ENCODE results near the gene DPY19L1. TPM values are rescaled to one million over a fixed set of nuclear protein-coding genes. Genes with fewer than 3 reads are reported as not detected.

DPY19L1 gene
- polyA plus RNA-seq, 1 donor from 2014 or later = 6.3 TPM

DNA sequence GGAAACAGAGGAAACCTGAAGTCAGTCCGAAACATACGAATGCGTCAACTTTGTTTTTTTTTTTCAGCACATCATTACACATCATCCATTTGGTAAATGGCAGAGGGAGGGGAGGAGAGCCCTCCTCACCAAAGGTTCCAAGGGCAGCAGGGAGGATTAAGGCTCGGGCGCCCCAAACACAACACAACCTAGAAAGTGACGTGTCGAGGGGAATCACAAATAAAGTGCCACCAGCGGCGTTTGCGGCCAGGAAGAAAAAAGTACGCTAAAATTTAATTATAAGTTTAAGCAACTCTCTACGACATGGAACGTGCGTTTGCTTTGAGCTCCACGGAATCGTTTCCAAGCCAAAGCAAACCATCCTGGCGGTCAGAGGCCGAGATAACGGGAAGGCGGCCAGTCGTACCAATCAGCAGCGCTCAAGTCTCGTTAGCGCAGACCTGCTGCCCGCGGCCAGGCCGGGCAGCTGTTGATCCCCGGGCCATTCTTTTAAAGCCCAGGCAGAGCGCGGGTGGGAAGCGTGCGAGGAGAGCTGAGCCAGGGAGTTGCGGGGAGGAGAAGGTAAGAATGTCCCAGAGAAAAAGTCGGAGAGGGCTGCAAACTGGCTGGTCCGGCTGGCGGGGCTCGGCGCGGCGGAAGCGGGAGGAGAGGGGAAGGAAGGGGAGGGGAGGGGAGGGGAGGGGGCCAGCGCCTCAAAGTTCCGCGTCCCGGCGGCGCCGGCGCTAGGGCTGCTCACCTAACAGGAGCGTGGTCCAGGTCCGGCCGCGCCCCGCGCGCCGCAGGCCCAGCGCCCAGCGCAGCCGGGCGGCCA lies 719 bp downstream of the DPY19L1 start:
- Histone ChIP-seq H3K27me3 (ENCODE audit: insufficient read depth, low read depth, low read length) (no peaks in the 10 kb centered on the region), H3K4me2 (ENCODE audit: low read length) (peak overlapping the region; percentile 85), H3K9me2 (ENCODE audit: insufficient read depth, low read length) (no peaks in the 10 kb centered on the region), H3K79me2 (replicated peaks; ENCODE audit: insufficient read depth, low read length) (peaks cover 15% of the 10 kb centered on the region), H2AFZ (ENCODE audit: low read depth, low read length) (peak overlapping the region; percentile 48), H3F3A (ENCODE audit: insufficient read depth, low read length, poor library complexity, severe bottlenecking) (peaks cover 3% of the 10 kb centered on the region), H3K27ac (ENCODE audit: low read length) (no peak overlapping the region), H3K9ac (ENCODE audit: low read length) (peak overlapping the region; percentile 54), H4K20me1 (ENCODE audit: insufficient read depth) (peaks cover 4% of the 10 kb centered on the region), H3K36me3 (ENCODE audit: insufficient read depth, low read length) (no peaks in the 10 kb centered on the region), H3K4me3 (ENCODE audit: low read length) (peak overlapping the region; percentile 71), H3K9me3 (ENCODE audit: low read length) (no peaks in the 10 kb centered on the region)
- no peak for TF ChIP-seq MXI1 (conservative IDR thresholded peaks at IDR 0.05; ENCODE audit: poor library complexity, severe bottlenecking)
- no peak for TF ChIP-seq POLR2AphosphoS5 (IDR thresholded peaks at IDR 0.05)
- TF ChIP-seq, protein P1, sequence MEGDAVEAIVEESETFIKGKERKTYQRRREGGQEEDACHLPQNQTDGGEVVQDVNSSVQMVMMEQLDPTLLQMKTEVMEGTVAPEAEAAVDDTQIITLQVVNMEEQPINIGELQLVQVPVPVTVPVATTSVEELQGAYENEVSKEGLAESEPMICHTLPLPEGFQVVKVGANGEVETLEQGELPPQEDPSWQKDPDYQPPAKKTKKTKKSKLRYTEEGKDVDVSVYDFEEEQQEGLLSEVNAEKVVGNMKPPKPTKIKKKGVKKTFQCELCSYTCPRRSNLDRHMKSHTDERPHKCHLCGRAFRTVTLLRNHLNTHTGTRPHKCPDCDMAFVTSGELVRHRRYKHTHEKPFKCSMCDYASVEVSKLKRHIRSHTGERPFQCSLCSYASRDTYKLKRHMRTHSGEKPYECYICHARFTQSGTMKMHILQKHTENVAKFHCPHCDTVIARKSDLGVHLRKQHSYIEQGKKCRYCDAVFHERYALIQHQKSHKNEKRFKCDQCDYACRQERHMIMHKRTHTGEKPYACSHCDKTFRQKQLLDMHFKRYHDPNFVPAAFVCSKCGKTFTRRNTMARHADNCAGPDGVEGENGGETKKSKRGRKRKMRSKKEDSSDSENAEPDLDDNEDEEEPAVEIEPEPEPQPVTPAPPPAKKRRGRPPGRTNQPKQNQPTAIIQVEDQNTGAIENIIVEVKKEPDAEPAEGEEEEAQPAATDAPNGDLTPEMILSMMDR (IDR thresholded peaks at IDR 0.05; ENCODE audit: poor library complexity, severe bottlenecking) = no peak
- no peak for TF ChIP-seq SMC3 (conservative IDR thresholded peaks at IDR 0.05; ENCODE audit: poor library complexity)
- TF ChIP-seq, protein P2, sequence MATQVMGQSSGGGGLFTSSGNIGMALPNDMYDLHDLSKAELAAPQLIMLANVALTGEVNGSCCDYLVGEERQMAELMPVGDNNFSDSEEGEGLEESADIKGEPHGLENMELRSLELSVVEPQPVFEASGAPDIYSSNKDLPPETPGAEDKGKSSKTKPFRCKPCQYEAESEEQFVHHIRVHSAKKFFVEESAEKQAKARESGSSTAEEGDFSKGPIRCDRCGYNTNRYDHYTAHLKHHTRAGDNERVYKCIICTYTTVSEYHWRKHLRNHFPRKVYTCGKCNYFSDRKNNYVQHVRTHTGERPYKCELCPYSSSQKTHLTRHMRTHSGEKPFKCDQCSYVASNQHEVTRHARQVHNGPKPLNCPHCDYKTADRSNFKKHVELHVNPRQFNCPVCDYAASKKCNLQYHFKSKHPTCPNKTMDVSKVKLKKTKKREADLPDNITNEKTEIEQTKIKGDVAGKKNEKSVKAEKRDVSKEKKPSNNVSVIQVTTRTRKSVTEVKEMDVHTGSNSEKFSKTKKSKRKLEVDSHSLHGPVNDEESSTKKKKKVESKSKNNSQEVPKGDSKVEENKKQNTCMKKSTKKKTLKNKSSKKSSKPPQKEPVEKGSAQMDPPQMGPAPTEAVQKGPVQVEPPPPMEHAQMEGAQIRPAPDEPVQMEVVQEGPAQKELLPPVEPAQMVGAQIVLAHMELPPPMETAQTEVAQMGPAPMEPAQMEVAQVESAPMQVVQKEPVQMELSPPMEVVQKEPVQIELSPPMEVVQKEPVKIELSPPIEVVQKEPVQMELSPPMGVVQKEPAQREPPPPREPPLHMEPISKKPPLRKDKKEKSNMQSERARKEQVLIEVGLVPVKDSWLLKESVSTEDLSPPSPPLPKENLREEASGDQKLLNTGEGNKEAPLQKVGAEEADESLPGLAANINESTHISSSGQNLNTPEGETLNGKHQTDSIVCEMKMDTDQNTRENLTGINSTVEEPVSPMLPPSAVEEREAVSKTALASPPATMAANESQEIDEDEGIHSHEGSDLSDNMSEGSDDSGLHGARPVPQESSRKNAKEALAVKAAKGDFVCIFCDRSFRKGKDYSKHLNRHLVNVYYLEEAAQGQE (IDR thresholded peaks at IDR 0.05; ENCODE audit: borderline replicate concordance) = no peak
- TF ChIP-seq EP300 (conservative IDR thresholded peaks at IDR 0.05; ENCODE audit: poor library complexity, severe bottlenecking) = no peak

DNA sequence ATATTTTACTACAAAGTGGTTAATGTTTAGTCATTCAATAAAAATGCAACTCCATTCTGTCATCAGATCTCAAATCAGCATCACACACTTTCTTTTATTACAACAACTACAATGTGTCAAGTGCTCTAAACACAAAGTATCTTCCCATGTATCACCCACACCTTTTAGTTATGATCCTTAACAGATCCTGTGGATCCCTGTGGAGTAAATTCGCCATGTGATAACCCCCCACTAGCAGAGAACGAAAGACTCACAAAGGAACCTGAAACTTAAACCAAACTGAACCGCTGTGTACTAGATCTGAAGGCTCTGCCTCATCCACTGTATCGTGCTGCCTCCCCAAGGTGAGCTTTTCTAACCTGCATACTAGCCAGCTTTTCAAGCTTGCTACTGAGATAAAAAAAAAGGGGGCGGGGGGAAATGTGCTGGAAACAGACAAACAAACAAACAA lies 1.7 kb downstream of the DPY19L1 start:
- H3K27me3 ChIP-seq (ENCODE audit: insufficient read depth, low read depth, low read length) = no peaks in the 10 kb centered on the region
- peaks cover 19% of the 10 kb centered on the region for H3K79me2 ChIP-seq (replicated peaks; ENCODE audit: insufficient read depth, low read length)
- no peaks in the 10 kb centered on the region for H3K9me2 ChIP-seq (ENCODE audit: insufficient read depth, low read length)
- H3K9me3 ChIP-seq (ENCODE audit: low read length) = no peaks in the 10 kb centered on the region
- peak overlapping the region; percentile 85 for H3K4me2 ChIP-seq (ENCODE audit: low read length)
- peak overlapping the region; percentile 71 for H3K4me3 ChIP-seq (ENCODE audit: low read length)
- peaks cover 3% of the 10 kb centered on the region for H3F3A ChIP-seq (ENCODE audit: insufficient read depth, low read length, poor library complexity, severe bottlenecking)
- no peak overlapping the region for H2AFZ ChIP-seq (ENCODE audit: low read depth, low read length)
- no peak overlapping the region for H3K27ac ChIP-seq (ENCODE audit: low read length)
- H3K36me3 ChIP-seq (ENCODE audit: insufficient read depth, low read length) = no peaks in the 10 kb centered on the region
- TF ChIP-seq SMC3 (conservative IDR thresholded peaks at IDR 0.05; ENCODE audit: poor library complexity) (peak; percentile 78), RAD21 (conservative IDR thresholded peaks at IDR 0.05) (peak; percentile 79), MXI1 (conservative IDR thresholded peaks at IDR 0.05; ENCODE audit: poor library complexity, severe bottlenecking) (no peak), EZH2 (IDR thresholded peaks at IDR 0.05; ENCODE audit: borderline replicate concordance, insufficient read depth, low read length, poor library complexity, severe bottlenecking) (no peak)
- TF ChIP-seq, protein P1 (IDR thresholded peaks at IDR 0.05; ENCODE audit: poor library complexity, severe bottlenecking) = peak; percentile 67
- TF ChIP-seq, protein P2 (IDR thresholded peaks at IDR 0.05; ENCODE audit: borderline replicate concordance) = no peak
- peaks cover 4% of the 10 kb centered on the region for H4K20me1 ChIP-seq (ENCODE audit: insufficient read depth)
- H3K9ac ChIP-seq (ENCODE audit: low read length) = no peak overlapping the region

Data from neural cell (in vitro differentiated cells).